ENCODE results near the gene NPC2.

DNA sequence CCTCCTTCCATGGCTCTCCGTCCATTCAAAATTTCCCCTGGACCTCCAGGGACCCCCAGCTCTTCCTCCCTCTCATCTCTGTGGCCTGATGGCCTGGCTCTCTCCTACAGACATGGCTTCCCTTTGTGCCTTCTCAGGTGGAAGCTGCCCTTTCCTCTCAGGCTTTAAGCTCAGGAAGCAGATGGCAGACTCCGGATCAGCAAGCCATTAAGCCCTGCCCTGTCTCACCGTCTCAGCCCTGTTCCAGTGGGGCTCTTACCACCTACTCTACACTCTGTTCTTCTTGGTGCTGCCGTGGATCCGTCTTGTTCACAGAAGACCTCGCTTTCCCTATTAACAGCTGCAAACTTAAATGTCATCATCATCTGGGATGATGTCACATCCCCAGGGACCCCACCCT lies 33.1 kb downstream of the NPC2 start:
- TF ChIP-seq POLR2A (IDR thresholded peaks at IDR 0.05) = no peak
- TF ChIP-seq, protein P1, sequence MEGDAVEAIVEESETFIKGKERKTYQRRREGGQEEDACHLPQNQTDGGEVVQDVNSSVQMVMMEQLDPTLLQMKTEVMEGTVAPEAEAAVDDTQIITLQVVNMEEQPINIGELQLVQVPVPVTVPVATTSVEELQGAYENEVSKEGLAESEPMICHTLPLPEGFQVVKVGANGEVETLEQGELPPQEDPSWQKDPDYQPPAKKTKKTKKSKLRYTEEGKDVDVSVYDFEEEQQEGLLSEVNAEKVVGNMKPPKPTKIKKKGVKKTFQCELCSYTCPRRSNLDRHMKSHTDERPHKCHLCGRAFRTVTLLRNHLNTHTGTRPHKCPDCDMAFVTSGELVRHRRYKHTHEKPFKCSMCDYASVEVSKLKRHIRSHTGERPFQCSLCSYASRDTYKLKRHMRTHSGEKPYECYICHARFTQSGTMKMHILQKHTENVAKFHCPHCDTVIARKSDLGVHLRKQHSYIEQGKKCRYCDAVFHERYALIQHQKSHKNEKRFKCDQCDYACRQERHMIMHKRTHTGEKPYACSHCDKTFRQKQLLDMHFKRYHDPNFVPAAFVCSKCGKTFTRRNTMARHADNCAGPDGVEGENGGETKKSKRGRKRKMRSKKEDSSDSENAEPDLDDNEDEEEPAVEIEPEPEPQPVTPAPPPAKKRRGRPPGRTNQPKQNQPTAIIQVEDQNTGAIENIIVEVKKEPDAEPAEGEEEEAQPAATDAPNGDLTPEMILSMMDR (IDR thresholded peaks at IDR 0.05) = no peak
